SIG-M5 (cell line): ENCODE results near the gene OCA2.
"Not testable (repeated sequence)": the region's sequence is repeated elsewhere in the genome, so short reads cannot be mapped to it uniquely, and the experiment has no call there.

Experiments used
- DNase-seq: peaks from one replicate; lab custom pipeline; 2025; lab: John Stamatoyannopoulos, UW

The OCA2 gene

GRCh38 chr15:28023422-28023821 lies 75.7 kb downstream of the OCA2 start:
- DNase-seq, result no peak

DNA sequence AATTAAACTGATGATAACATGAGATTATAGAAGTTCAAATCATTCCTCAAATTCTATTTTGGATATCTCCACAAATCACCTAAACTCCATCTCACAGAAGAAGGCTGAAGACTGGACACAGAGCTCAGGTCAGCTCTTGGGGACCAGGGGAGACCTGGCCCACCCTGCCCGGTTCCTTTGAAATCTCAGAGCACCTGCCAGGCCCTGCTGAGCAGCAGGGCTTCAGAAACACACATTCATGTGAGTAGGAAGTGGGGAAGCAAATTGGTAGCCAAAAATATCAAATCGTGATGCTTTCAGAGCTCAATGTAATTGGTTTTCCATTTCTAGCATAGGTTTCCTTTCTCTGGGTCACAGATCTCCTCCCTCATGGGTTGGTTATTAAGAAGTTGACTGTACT lies 76.2 kb downstream of the OCA2 start:
- DNase-seq, result no peak

GRCh38 chr15:28022181-28022580 lies 76.9 kb downstream of the OCA2 start:
- DNase-seq, result no peak

GRCh38 chr15:28021281-28022039 lies 77.7 kb downstream of the OCA2 start:
- no peak for DNase-seq

DNA sequence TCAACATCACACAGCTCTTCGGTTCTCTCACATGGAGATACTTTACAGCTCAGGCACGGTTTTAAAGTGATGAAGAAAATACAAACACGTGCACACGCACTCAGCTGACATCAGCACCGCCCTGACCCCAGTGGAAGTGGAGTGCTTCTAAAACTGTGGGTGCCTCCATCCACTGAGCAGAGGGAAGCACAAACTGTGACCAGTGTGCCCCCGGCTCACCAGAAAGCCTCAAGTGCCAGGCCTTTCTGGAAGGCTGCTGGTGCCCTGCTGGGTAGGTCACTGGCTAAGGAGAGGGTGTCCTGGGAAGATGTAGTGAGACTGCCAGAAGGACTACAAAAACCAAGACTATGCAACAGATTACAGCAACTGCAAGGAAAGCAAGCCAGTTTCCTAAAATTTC lies 78.5 kb downstream of the OCA2 start:
- no peak for DNase-seq

- no peak for DNase-seq
These were observed 79.4 kb downstream of the OCA2 start for GRCh38 chr15:28019594-28020309.

GRCh38 chr15:28018291-28019044 lies 80.6 kb downstream of the OCA2 start:
- no peak for DNase-seq

DNA sequence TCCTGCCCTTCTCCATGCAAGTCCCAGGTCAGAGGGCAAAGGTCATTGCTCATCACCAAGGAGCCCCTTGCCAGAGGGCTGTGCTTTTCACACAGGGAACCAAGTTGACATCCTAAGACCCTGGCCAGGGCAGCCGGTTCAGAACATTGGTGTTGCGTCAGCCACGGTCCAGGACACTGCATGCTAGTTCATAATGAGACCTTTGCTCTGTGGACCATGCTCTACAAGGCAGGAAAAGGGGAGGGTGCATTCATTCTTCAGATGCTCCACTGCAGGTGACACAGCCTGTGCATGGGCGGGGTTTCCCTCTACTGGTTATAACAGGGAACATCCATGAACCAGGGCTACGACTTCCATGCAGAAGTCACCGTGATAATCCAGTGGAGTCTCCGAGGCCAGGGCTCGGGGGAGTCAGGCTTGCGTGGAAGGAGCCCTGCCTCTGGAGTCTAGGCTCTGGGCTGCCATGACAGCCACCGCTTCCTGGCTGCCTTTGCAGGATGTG lies 81.6 kb downstream of the OCA2 start:
- DNase-seq, result no peak

DNA sequence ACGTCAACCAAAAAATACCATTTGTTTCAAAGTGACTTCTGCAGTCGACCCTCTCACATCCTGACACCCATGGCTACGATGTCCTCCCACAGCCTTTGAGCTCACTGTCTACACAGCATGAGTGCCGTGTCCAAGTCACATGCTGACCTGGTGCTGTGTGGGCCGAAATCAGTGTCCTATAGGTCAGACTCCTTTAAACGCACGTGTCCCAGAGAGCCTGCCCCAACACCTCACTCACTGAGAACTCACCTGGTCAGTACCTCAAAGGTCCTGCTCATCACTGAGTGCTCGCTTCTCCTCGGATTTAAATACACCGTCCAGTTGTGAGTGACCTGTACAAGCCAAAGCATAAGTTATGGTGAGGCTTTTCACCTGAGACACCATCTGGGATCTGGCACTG lies 83.3 kb downstream of the OCA2 start:
- no peak for DNase-seq

GRCh38 chr15:28014623-28015200 lies 84.4 kb downstream of the OCA2 start:
- DNase-seq, result no peak

DNA sequence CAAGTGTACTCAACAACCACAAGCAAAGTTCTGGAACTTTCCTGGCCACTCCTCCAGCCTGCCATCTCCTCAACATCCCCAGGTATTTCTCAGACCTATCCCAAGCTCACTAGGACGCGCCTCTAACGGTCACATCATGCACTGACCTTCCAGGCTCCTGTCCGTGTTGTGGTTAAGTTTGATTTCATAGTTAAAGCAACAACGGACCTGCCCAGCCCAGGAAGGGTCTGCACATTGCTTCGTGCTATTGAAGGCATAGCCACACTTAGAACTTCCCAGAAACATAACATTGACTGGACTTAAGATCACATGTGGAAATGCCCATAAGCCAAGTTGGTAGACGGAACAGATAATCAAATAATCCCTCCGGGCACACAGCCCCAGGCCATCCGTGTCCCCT lies 85.1 kb downstream of the OCA2 start:
- no peak for DNase-seq

DNA sequence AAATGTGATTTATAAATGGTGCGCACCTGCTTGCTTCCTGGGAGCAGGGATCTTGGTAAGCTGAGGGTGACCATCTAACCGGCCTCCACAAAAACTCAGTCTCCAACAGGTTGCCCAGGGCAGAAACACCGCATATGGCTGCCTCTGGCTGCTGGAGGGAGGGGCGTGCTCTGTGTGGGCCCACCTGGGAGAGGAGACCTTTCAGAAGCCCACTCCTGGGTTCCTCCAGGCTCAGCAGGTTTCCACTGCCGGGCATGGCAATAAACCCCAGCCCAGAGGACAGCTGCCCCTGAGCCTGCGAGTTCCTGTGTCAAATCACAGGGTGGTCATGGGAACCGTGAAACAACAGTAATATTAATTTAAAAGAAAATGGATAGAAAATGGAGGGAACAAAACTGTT lies 85.6 kb downstream of the OCA2 start:
- DNase-seq, result no peak

DNA sequence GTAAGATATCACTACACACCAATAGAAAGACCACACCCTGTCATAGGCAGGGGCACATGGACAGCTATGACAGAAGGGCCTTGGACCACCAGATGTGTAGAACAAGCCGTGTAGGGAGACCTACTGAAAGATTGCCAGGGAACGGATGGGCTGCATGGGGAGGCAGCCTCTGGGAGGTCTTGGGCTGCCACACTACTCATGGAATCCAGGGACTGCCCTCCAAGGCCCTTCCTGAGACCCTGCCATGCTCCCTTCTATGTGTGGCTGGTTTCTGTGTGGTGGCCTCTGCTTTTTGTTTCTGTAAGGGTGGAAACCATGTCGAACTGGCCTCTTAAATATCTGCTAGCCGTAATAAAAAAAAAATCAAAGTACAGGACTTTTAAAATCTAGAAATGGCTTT lies 86.9 kb downstream of the OCA2 start:
- no peak for DNase-seq

- not testable (repeated sequence) for DNase-seq
These were observed 90.9 kb downstream of the OCA2 start for GRCh38 chr15:28008175-28008574.

DNA sequence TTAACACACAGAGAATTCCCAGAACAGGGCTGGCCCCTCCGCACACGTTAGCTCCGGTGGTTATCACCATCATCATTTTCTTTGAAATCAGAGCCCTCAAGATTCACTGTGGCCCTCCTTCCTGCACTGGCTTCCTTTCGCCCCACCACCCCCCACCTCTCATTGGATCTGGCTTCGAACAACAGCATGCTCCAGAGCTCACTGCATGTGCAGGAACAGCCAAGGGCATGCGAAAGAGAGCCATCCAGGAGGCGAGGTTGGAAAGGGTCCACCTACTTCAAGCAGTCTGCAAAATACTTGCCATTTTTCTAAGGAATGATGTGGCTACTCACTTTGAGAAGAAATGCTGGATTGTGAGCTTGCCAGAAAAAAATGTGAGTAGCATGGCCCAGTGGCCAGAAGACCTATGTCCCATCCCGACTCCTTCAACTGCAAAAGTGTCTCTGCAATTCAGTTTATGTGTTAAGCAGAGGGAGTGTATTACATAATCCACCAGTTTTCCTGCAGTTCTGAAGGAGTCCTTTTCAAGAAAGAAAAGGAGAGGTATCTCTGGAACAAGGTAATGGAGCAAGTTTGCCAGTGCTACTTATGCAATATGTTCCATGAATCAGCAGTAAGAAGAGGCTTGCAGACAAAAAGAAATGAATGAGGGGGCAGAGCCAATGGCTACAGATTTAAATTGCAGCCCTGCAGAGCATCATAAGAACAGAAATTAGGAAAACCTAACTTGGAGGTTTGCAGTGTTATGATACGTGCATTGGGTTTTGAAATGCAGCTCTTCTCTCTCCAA lies 92.8 kb downstream of the OCA2 start:
- DNase-seq, result no peak

DNA sequence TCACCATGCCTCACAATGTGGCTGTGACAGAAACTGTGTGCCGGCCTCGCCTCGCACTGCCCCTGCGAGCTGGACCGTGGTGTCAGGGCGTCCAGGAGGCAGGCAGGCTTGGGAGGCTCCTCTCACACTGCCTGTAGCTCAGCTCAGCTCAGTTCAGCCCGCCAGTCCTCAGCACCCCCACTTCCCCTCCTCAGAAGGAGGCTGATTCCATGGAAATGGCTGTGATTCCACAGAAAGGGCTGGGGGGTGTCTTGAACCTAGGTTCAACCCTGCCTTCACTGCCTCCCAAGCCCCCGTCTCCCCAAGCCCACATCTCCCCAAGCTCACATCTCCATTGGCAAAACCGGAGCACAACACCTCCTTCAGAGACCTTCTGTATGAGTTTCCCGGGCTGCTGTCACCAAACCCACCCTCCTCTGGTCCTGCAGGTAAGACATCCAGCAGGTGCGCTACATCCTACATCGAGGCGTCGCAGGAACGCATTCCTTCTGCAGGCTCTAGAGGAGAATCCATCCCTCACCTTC lies 94.0 kb downstream of the OCA2 start:
- DNase-seq, result no peak

DNA sequence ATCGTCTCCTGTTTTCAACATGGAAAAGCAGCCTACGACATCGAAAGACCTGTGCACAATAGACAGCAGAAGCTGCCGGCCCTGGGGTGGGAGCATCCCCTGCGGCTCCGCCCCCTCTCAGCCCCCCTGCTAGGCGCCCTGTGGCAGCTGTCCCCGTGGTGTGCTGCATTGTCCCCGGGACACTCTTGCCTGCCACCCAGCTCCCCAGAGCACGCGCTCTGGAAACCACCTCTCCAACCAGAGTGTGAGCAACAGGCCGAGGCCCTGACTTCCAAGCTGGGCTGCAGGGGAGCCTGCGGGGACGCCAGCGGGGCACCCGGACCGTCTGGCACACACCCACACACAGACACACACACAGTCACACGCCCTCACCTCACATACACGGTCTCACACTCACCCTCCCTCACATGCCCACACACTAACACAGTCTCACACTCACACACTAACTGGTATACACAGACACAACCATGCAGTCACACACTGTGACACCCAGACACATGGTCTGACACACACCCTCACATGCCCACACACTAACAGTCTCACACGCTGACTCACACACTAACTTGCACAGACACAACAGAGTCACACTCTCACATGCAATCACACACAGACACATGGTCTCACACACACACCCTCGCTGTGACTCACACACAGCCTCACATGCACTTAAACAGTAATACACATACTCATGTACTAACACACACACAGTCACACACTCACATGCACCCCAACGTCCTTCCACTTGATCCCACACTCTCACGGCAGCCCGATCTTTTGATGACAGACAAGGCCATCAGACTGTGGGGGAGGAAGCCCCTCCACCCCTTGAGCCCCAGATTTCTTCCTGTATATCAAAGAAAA lies 94.7 kb downstream of the OCA2 start:
- DNase-seq, result no peak

DNA sequence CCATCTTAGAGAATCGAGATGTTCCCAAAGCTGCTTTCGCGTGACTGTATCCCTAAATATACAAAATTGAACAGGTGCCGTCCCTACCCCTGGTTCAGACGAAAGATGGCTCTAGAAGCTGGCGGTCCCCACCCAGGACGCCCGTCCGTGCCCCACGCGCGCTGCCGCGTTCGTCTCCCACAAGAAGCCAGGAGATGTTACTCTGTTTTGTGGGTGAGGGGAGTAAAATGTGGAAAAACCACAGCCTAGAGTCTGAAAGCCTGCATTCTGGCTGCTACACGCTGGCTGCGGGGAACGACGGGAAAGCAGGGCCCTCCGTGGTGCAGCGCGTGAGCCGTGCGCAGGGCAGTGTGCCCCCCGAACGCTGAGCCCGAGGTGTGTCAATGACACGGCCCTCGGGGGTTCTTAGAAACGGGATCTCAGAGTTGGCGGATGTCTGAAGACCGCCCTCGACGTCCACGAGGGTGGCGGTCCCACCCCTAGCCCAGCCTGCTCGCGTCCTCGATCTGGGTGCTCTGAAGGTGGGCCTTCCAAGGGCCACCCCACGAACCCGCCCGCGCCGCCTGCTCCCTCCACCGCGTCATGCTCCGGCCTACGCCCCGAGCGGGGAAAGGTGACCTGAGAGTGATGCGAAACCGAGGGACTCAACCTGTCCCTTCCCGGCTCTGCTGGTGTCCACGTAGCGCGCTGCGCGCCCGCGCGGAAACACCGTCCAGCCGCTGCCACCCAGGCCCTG lies 95.6 kb downstream of the OCA2 start:
- DNase-seq, result no peak

DNA sequence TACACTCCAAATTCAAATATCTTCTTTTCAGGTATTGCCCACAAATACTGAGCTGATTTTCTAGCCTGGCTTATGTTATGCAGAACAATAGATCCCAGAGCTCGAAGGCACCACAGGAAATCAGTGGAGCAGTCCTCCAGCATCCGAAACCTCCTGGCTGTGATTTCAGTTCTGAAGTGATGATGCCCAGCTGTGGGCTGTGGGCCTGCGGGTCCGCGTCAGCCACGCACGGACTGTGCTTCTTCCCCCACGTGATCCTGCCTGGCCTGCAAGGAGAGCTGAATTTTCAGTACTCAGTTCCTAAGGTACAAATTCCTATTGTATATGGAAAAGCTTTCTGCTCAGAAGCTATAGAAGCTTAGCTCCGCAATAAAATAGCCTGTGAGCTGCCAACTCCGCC lies 96.2 kb downstream of the OCA2 start:
- DNase-seq, result no peak
